NK-92 (cell line): Measurements from ENCODE around the gene ENO1.
"Not testable (repeated sequence)": the region's sequence is repeated elsewhere in the genome, so short reads cannot be mapped to it uniquely, and the experiment has no call there.

Experiments
- DNase-seq: peaks from one replicate; lab custom pipeline; 2025; ENCODE audit not compliant: unreplicated experiment; lab: John Stamatoyannopoulos, UW

ENO1 gene

GRCh38 chr1:8878448-8878697, at the start of gene ENO1:
Gene ENO1 (minus strand): TSS chr1:8878686. CDS start chr1:8874908, 3,778 bp downstream.
- no peak for DNase-seq

DNA sequence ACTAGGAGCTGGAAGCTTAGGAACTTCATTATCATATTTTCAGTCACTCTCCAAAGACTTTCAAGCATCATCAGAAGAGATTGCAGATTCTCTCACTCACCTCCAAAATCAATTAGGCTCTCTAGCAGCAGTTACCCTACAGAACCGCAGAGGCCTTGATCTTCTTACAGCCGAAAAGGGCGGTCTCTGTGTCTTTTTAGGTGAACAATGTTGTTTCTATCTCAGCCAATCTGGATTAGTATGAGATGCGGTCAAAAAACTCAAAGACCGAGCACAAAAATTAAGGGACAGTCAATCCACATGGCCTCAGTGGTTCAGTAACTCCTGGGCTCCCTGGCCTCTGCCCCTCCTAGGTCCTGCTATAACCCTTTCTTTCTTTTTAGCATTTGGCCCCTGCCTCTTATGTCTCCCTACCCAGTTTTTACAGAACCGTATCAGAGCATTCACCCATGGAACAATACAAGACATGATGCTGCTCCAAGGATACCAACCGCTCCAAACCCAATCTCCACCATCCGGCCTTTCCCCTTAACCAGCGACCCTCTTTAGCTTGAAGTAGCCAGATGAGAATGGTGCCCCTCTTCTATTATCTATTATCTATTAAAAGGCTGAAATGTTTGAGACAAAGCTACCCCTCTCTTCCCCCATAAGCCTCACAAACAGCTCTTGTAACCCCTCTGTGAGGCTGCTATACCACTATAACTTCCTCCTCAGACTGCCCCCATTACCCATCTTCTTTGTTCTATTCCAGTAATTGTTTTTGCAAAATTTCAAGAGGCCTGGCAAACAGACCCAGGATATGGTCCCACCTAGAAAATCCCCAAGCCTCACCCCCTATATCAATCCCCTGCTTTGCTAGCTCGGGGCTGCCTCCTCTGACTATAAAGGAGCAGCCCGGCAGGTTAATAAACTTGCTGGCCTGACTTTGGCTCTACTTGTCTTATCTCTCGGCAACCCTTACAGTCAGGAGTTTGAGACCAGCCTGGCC, 48.5 kb upstream of the ENO1 start:
- no peak for DNase-seq

- no peak for DNase-seq
These were observed 47.5 kb upstream of the ENO1 start for GRCh38 chr1:8925960-8926359.

- DNase-seq: no peak
These were observed 46.9 kb upstream of the ENO1 start for GRCh38 chr1:8925406-8925805.

- DNase-seq: no peak
These were observed 44.5 kb upstream of the ENO1 start for GRCh38 chr1:8922962-8923361.

GRCh38 chr1:8917536-8917935, 39.0 kb upstream of the ENO1 start:
- not testable (repeated sequence) for DNase-seq

GRCh38 chr1:8915446-8915845, 37.0 kb upstream of the ENO1 start:
- DNase-seq: no peak

- DNase-seq: no peak
These were observed 36.0 kb upstream of the ENO1 start for GRCh38 chr1:8914466-8914865.

- DNase-seq: no peak
These were observed 35.0 kb upstream of the ENO1 start for GRCh38 chr1:8913457-8913856.

GRCh38 chr1:8911416-8912309, 33.2 kb upstream of the ENO1 start:
- no peak for DNase-seq

DNA sequence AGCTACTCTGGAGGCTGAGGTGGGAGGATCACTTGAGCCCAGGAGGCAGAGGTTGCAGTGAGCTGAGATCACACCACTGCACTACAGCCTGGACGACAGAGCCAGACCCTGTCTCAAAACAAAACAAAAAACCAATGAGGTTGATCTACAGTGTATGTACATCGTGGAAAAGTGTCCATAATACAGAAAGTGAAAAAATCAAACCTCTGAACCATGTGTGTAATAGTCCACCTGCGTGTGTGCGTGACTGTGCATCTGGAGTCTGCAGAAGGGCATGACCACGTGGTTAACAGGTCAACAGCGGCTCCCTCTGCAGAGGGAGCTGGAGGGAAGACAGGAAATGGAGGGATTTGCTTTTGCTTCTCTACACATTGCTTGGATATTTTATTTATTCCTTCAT, 32.4 kb upstream of the ENO1 start:
- no peak for DNase-seq

DNA sequence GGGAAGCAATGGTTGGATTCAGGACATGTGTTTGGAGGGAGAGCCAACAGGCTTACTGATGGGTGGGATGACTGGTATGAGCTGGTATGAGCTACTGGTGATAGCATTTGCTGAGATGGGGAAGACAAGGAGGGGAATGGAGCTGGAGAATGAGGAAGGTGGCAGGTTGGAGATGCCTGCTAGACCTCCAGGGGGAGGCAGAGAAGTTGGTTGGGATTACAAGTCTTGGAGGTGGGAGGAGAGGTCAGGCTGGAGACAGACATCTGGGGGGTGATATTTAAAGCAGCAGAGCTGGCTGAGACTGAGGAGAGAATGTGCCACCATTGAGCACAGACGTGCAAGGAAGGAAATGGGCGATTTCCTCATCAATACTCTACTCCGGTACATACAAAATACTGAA, 31.8 kb upstream of the ENO1 start:
- DNase-seq: no peak

DNA sequence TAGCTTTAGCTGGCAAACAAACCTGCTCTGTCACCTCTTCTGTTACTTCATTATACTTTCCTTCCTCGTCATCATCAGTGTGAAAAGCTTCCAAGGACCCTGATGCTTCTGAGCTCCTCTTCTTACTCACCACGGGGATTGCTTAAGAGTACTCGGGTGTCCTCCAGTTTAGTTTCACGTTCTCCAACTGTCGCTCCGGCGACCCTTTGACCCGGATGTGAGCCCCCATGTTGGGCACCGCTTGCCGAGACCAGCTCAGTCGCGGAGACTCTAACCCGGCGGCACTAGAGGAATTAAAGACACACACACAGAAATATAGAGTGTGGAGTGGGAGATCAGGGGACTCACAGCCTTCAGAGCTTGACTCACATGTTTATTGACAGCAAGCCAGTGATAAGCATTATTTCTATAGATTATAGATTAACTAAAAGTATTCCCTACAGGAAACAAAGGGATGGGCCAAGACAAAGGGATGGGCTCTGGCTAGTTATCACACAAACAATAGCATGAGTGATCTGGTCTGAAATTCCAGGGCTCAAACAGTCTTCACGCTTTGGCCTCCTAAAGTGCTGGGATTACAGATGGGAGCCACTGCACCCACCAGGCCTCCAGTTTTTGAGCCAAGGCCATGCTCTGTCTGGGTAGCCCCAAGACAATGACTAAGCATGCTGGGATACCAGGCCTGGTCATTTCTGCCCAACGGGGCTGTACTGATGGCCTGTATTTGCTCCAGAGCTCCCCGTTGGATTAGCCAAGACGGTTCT, 30.1 kb upstream of the ENO1 start:
- no peak for DNase-seq

GRCh38 chr1:8905582-8906191, 27.2 kb upstream of the ENO1 start:
- no peak for DNase-seq

GRCh38 chr1:8903908-8904650, 25.6 kb upstream of the ENO1 start:
- DNase-seq: no peak

- no peak for DNase-seq
These were observed 24.9 kb upstream of the ENO1 start for GRCh38 chr1:8903410-8903809.

DNA sequence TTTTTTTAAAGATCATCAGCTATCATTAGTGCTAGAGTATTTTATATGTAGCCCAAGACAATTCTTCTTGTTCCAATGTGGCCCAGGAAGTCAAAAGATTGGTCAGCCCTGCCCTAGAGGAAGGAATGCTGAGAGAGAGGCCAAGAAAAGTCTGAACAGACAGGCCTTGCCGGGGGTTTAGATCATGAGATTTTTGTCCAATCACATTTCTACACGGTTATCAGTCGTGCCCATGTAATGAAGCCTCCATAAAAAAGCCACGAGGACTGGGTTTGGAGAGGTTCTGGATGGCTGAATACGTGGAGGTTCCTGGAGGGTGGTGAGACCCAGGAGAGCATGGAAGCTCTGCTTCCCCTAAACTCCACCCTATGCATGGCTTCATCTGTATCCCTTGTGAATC, 24.3 kb upstream of the ENO1 start:
- DNase-seq: no peak

- DNase-seq: not testable (repeated sequence)
These were observed 22.2 kb upstream of the ENO1 start for GRCh38 chr1:8900684-8901083.

DNA sequence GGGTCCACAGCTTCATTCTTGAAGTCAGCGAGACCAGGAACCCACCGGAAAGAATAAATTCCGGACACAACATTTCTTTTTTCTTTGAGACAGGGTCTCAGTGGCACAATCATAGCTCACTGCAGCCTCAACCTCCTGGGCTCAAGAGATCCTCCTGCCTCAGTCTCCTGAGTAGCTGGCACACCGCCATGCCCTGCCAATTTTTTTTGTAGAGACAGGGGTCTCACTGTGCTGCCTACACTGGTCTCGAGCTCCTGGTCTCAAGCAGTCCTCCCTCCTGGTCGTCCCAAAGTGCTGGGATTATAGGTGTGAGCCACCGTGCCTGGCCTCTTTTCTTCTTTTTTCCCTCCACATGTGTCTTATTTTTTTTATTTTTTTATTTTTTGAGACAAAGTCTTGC, 20.6 kb upstream of the ENO1 start:
- DNase-seq: no peak

DNA sequence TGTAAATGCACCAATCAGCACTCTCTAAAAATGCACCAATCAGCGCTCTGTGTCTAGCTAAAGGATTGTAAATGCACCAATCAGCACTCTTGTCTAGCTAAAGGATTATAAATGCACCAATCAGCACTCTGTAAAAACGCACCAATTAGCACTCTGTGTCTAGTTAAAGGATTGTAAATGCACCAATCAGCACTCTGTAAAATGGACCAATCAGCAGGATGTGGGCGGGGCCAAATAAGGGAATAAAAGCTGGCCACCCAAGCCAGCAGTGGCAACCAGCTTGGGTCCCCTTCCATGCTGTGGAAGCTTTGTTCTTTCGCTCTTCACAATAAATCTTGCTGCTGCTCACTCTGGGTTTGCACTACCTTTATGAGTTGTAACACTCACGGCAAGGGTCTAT, 19.9 kb upstream of the ENO1 start:
- DNase-seq: not testable (repeated sequence)
